Fibroblast of villous mesenchyme (primary cell): Measurements from ENCODE around the gene MPRIP. TPM values are rescaled to one million over a fixed set of nuclear protein-coding genes. Genes with fewer than 3 reads are reported as not detected.
A peak's percentile ranks its signal among the peaks of the same experiment; 100 is the strongest.

Experiments
- DNase-seq: peaks from one replicate; pipeline ENCODE4 v3.0.0-alpha.2; 2010; ENCODE audit warnings: low read depth
- H3K4me3 ChIP-seq: 2 replicates; pipeline ENCODE4 v1.5.1; 2011; ENCODE audit warnings: low read depth, mild to moderate bottlenecking, low read length
- CTCF ChIP-seq: IDR thresholded peaks from 2 replicates; pipeline ENCODE4 v1.5.1; 2012; ENCODE audit warnings: low read depth, mild to moderate bottlenecking, low read length; ENCODE audit not compliant: insufficient read depth
- total RNA-seq: library from RNA; depleted of rRNA; stranded (reverse); fragments of >200 nt; gene quantifications from 2 replicates; pipeline ENCODE4 v1.2.3, GENCODE V29; 2012

The MPRIP gene
- total RNA-seq, 1 donor, result 178 TPM

GRCh38 chr17:17044846-17045561, 2.7 kb downstream of the MPRIP start:
- H3K4me3 ChIP-seq, result peak overlapping the region; percentile 93
- peak; percentile 89 for DNase-seq
- no peak for TF ChIP-seq CTCF

GRCh38 chr17:17048106-17048505, 5.8 kb downstream of the MPRIP start:
- TF ChIP-seq CTCF, result no peak
- no peak for DNase-seq
- no peak overlapping the region for H3K4me3 ChIP-seq

GRCh38 chr17:17050346-17051345, 8.4 kb downstream of the MPRIP start:
- DNase-seq, result no peak
- H3K4me3 ChIP-seq, result no peak overlapping the region
- no peak for TF ChIP-seq CTCF

GRCh38 chr17:17051380-17051779, 9.1 kb downstream of the MPRIP start:
- no peak overlapping the region for H3K4me3 ChIP-seq
- DNase-seq, result no peak
- TF ChIP-seq CTCF, result no peak

- H3K4me3 ChIP-seq, result no peak overlapping the region
- TF ChIP-seq CTCF, result no peak
- peak; percentile 51 for DNase-seq
Observed at GRCh38 chr17:17051791-17052461, 9.7 kb downstream of the MPRIP start.

- TF ChIP-seq CTCF, result no peak
- no peak for DNase-seq
- no peak overlapping the region for H3K4me3 ChIP-seq
Observed at GRCh38 chr17:17052462-17053221, 10.4 kb downstream of the MPRIP start.
